IMR-90 (cell line): ENCODE measurements around the gene ABCC8. TPM values are rescaled to one million over a fixed set of nuclear protein-coding genes. Genes with fewer than 3 reads are reported as not detected.

ENCODE experiments used
- ATAC-seq: fragments of 200-7000 bp; cut with Tn5 transposase; 2 replicates; pipeline ENCODE4 v1.9.1; 2020; ENCODE audit warnings: low read depth, mild to moderate bottlenecking, moderate library complexity
- BruUV-seq: library from RNA; stranded (reverse); fragments of 400-500 nt; replicated peaks from 2 replicates; lab custom pipeline; 2021; lab: Mats Ljungman, UMichigan
- CTCF ChIA-PET: fragments of 300-600 bp; formaldehyde crosslinking; extraction: SDS; loops from one replicate; lab custom pipeline; 2021; ENCODE audit warnings: antibody characterized with exemption; lab: Yijun Ruan, JAX
- POLR2A ChIA-PET: fragments of 300-600 bp; sonication (Branson Sonifier 250); formaldehyde crosslinking; loops from one replicate; lab custom pipeline; 2022; ENCODE audit warnings: antibody characterized with exemption; ENCODE audit not compliant: unreplicated experiment; lab: Charles Lee
- DNase-seq: peaks from one replicate; pipeline ENCODE4 v3.0.0; 2013
- H2AFZ ChIP-seq: replicated peaks from 2 replicates; pipeline ENCODE3; 2013; ENCODE audit warnings: low read length, mild to moderate bottlenecking; ENCODE audit not compliant: poor library complexity
- H2AK5ac ChIP-seq: 2 replicates; pipeline ENCODE4 v1.6.1; 2013; ENCODE audit warnings: low read depth, low read length, inconsistent platforms
- H2AK9ac ChIP-seq: replicated peaks from 2 replicates; pipeline ENCODE3; 2013; ENCODE audit warnings: mild to moderate bottlenecking, low read depth, low read length, moderate library complexity; ENCODE audit not compliant: poor library complexity
- H2BK120ac ChIP-seq: 2 replicates; pipeline ENCODE4 v1.6.1; 2013; ENCODE audit warnings: low read depth, low read length, inconsistent platforms
- H2BK15ac ChIP-seq: 3 replicates; pipeline ENCODE4 v1.6.1; 2013; ENCODE audit warnings: low read depth, low read length, inconsistent platforms
- H2BK20ac ChIP-seq: 2 replicates; pipeline ENCODE4 v1.6.1; 2013; ENCODE audit warnings: low read depth, mild to moderate bottlenecking, inconsistent platforms, low read length, moderate library complexity
- H2BK5ac ChIP-seq: 2 replicates; pipeline ENCODE4 v1.6.1; 2013; ENCODE audit warnings: mild to moderate bottlenecking, low read depth, low read length, inconsistent platforms; ENCODE audit not compliant: poor library complexity, severe bottlenecking
- H3K14ac ChIP-seq: replicated peaks from 2 replicates; pipeline ENCODE4 v1.6.1; 2013; ENCODE audit warnings: low read depth, low read length, inconsistent platforms
- H3K18ac ChIP-seq: 2 replicates; pipeline ENCODE4 v1.6.1; 2013; ENCODE audit warnings: low read depth, low read length, control low read depth
- H3K23ac ChIP-seq: 2 replicates; pipeline ENCODE4 v1.6.1; 2013; ENCODE audit warnings: low read depth, low read length, inconsistent platforms
- H3K27ac ChIP-seq: 2 replicates; pipeline ENCODE4 v1.5.1; 2013; ENCODE audit warnings: mild to moderate bottlenecking, control low read depth, low read length; ENCODE audit not compliant: insufficient read depth
- H3K27me3 ChIP-seq: 2 replicates; pipeline ENCODE4 v1.6.1; 2013; ENCODE audit warnings: low read length; ENCODE audit not compliant: control insufficient read depth, insufficient read depth
- H3K36me3 ChIP-seq: 2 replicates; pipeline ENCODE4 v1.6.1; 2013; ENCODE audit warnings: low read length, mixed read lengths; ENCODE audit not compliant: control insufficient read depth, insufficient read depth
- H3K4ac ChIP-seq: 2 replicates; pipeline ENCODE4 v1.6.1; 2013; ENCODE audit warnings: low read depth, low read length, inconsistent platforms
- H3K4me1 ChIP-seq: 2 replicates; pipeline ENCODE4 v1.6.1; 2013; ENCODE audit warnings: low read length, mixed read lengths; ENCODE audit not compliant: control insufficient read depth, insufficient read depth
- H3K4me2 ChIP-seq: 2 replicates; pipeline ENCODE4 v1.6.1; 2013; ENCODE audit warnings: low read depth, mild to moderate bottlenecking, control low read depth, low read length, moderate library complexity
- H3K4me3 ChIP-seq: 2 replicates; pipeline ENCODE4 v1.5.1; 2013; ENCODE audit warnings: low read depth, mild to moderate bottlenecking, control low read depth, low read length, moderate library complexity; ENCODE audit not compliant: insufficient read depth
- H3K56ac ChIP-seq: 2 replicates; pipeline ENCODE4 v1.6.1; 2013; ENCODE audit warnings: low read length, inconsistent platforms; ENCODE audit not compliant: insufficient read depth; ENCODE audit errors: extremely low read depth
- H3K79me1 ChIP-seq, 2 experiments: 2 replicates each; pipeline ENCODE4 v1.6.1; 2013; ENCODE audit warnings: low read length in 2 of 2, inconsistent platforms in 1 of 2, low read depth in 1 of 2
- H3K9ac ChIP-seq: 2 replicates; pipeline ENCODE4 v1.6.1; 2013; ENCODE audit warnings: low read depth, low read length, control low read depth
- H3K9me1 ChIP-seq: 2 replicates; pipeline ENCODE4 v1.6.1; 2013; ENCODE audit warnings: low read length, inconsistent platforms; ENCODE audit not compliant: insufficient read depth
- H3K9me3 ChIP-seq: 2 replicates; pipeline ENCODE4 v1.6.1; 2013; ENCODE audit warnings: low read length; ENCODE audit not compliant: control insufficient read depth, insufficient read depth
- H4K20me1 ChIP-seq: 2 replicates; pipeline ENCODE4 v1.6.1; 2013; ENCODE audit warnings: low read length, inconsistent platforms; ENCODE audit not compliant: insufficient read depth
- H4K5ac ChIP-seq: 2 replicates; pipeline ENCODE4 v1.6.1; 2013; ENCODE audit warnings: mild to moderate bottlenecking, low read depth, low read length, control low read depth
- H4K8ac ChIP-seq, 2 experiments: 2 replicates each; pipeline ENCODE4 v1.6.1; 2013; ENCODE audit warnings: low read depth in 2 of 2, low read length in 2 of 2, control low read depth in 1 of 2, inconsistent platforms in 1 of 2
- H4K91ac ChIP-seq: 2 replicates; pipeline ENCODE4 v1.6.1; 2013; ENCODE audit warnings: low read depth, low read length, inconsistent platforms; ENCODE audit not compliant: insufficient read depth
- CTCF ChIP-seq: conservative IDR thresholded peaks from 2 replicates; pipeline ENCODE4 v1.5.1; 2012; ENCODE audit warnings: mild to moderate bottlenecking, low read depth, low read length, improper control_type of control experiment
- NFE2L2 ChIP-seq: fragments of 150-350 bp; IDR thresholded peaks from 2 replicates; pipeline ENCODE4 v1.6.1; 2016; ENCODE audit warnings: low read depth, mild to moderate bottlenecking, low read length
- RAD21 ChIP-seq: IDR thresholded peaks from 2 replicates; pipeline ENCODE4 v1.6.1; 2012; ENCODE audit warnings: low read length, improper control_type of control experiment
- SMC3 ChIP-seq: fragments of 150-350 bp; IDR thresholded peaks from 2 replicates; pipeline ENCODE4 v1.6.1; 2016; ENCODE audit warnings: low read depth, mild to moderate bottlenecking, antibody characterized with exemption, low read length, moderate library complexity
- USF2 ChIP-seq: fragments of 150-350 bp; IDR thresholded peaks from 2 replicates; pipeline ENCODE4 v1.6.1; 2017; ENCODE audit warnings: mild to moderate bottlenecking, antibody characterized with exemption, low read length, low read depth
- WGBS, 2 experiments: methylation state at CpG; one replicate each; pipeline versions ENCODE4 v1.1.5 to v1.1.7; 2013; ENCODE audit warnings: missing lambda C conversion rate in 2 of 2; ENCODE audit not compliant: insufficient read length in 1 of 2; ENCODE audit errors: extremely low coverage in 2 of 2; 5-methylcytosine and 5-hydroxymethylcytosine counted together
- dilution Hi-C: fragments of 300-500 bp; cut with HindIII; formaldehyde crosslinking; loops from one replicate; pipeline ENCODE4 v1.14.3; 2018; ENCODE audit warnings: low sequenced_read_pairs; ENCODE audit not compliant: unreplicated experiment
- in situ Hi-C: fragments of 300-500 bp; cut with MboI; formaldehyde crosslinking; loops from 3 replicates; pipeline ENCODE4 v1.14.3; 2019; ENCODE audit warnings: low sequenced_read_pairs, inconsistent platforms, mixed read lengths
- intact Hi-C: fragments of 100-400 bp; cut with micrococcal nuclease; formaldehyde crosslinking; loops from 2 replicates; pipeline ENCODE4 v1.10.0; 2022
- polyA plus RNA-seq, 3 experiments: library from polyadenylated mRNA; depleted of rRNA; stranded (reverse); fragments of >200 nt; gene quantifications; 2 replicates each; pipeline ENCODE4 v1.2.3, GENCODE V29; 2012; ENCODE audit warnings: low replicate concordance in 1 of 3
- total RNA-seq: library from RNA; depleted of rRNA; stranded (reverse); fragments of >200 nt; gene quantifications from 2 replicates; pipeline ENCODE4 v1.2.3, GENCODE V29; 2012

The ABCC8 gene
- total and polyA plus RNA-seq, 2 of the 4 experiments (the other 2 are of a cell fraction): not detected

- H3K23ac ChIP-seq: no peak overlapping the region
- H3K4me3 ChIP-seq: no peak overlapping the region
- ChIA-PET CTCF (interaction anchor here (0.6 to 3.3 kb wide), 5 partner anchors 10 to 173 kb away, joined by 3 to 9 read pairs (median 5); no protein-coding TSS in a partner anchor), POLR2A (interaction anchor here (0.6 kb wide), 1 partner anchor 10 kb away, joined by 4 read pairs; no protein-coding TSS in a partner anchor)
- peaks cover 0 to 4% of the 10 kb centered on the region in 2 experiments; a peak in 1 of 4 replicates for H3K79me1 ChIP-seq
- dilution Hi-C loops: no loop called here
- no peak overlapping the region for H4K8ac ChIP-seq
- H4K20me1 ChIP-seq: no peaks in the 10 kb centered on the region
- no peaks in the 10 kb centered on the region for H3K27me3 ChIP-seq
- H2BK5ac ChIP-seq: no peak overlapping the region
- H2AFZ ChIP-seq: no peak overlapping the region
- H3K9me1 ChIP-seq: no peaks in the 10 kb centered on the region
- H2AK5ac ChIP-seq: no peak overlapping the region
- ATAC-seq: no peak; the same call in 1 of the 2 replicates
- no peak overlapping the region for H3K9ac ChIP-seq
- intact Hi-C loops: loop anchor here (1.0 to 5.0 kb wide), 2 partner anchors 77 to 150 kb away; partner anchors contain the start of gene NUCB2
- WGBS, 2 experiments: no CpG with 5 or more reads among the region's 3 CpGs
- no peak overlapping the region for H3K4me2 ChIP-seq
- no peak overlapping the region for H3K4ac ChIP-seq
- no peak overlapping the region for H4K91ac ChIP-seq
- in situ Hi-C loops: no loop called here
- H3K18ac ChIP-seq: no peak overlapping the region
- no peak overlapping the region for H3K56ac ChIP-seq
- H2BK20ac ChIP-seq: no peak overlapping the region
- H3K9me3 ChIP-seq: no peaks in the 10 kb centered on the region
- peak; percentile 79 for DNase-seq
- no peak overlapping the region for H2BK120ac ChIP-seq
- peaks cover 1% of the 10 kb centered on the region for H3K36me3 ChIP-seq
- H3K27ac ChIP-seq: no peak overlapping the region
- peaks cover 2% of the 10 kb centered on the region for H3K4me1 ChIP-seq
- BruUV-seq: no TSS peak
- H2AK9ac ChIP-seq: no peak overlapping the region
- H4K5ac ChIP-seq: no peak overlapping the region
- H2BK15ac ChIP-seq: no peak overlapping the region
- H3K14ac ChIP-seq: no peak overlapping the region
- TF ChIP-seq USF2: no peak
- TF ChIP-seq SMC3: peak; percentile 44; the same call in 1 of the 2 replicates
- peak; percentile 48 for TF ChIP-seq RAD21
- peak; percentile 72 for TF ChIP-seq CTCF
- TF ChIP-seq NFE2L2: no peak
These were observed 122.0 kb downstream of the ABCC8 start for GRCh38 chr11:17354601-17354991.
